ENCODE measurements around the gene ZNF469. TPM values are rescaled to one million over a fixed set of nuclear protein-coding genes. Genes with fewer than 3 reads are reported as not detected.
A peak's percentile ranks its signal among the peaks of the same experiment; 100 is the strongest.

Gene ZNF469
- total RNA-seq, 1 experiment from 2014 or later: 3.2 TPM

GRCh38 chr16:88375236-88375975 is 7.4 kb upstream of the ZNF469 start:
- ChIA-PET CTCF (interaction anchor here (0.8 to 1.1 kb wide), 2 partner anchors 31 to 62 kb away, joined by 3 read pairs; no protein-coding TSS in a partner anchor), POLR2A (no interaction called here)
- no peaks in the 10 kb centered on the region for H3K4me1 Mint-ChIP-seq
- DNase-seq (ENCODE audit: low spot score) (peak; percentile 6), ATAC-seq (no peak)
- no peaks in the 10 kb centered on the region for H3K36me3 Mint-ChIP-seq
- no peaks in the 10 kb centered on the region for H3K27me3 Mint-ChIP-seq (ENCODE audit: low read depth)
- TF ChIP-seq IRF1 (CRISPR knock-in tag; IDR thresholded peaks at IDR 0.05): no peak
- TF ChIP-seq ZNF219 (CRISPR knock-in tag; IDR thresholded peaks at IDR 0.05; ENCODE audit: borderline replicate concordance): no peak
- TF ChIP-seq ARID4B (CRISPR knock-in tag; IDR thresholded peaks at IDR 0.05; ENCODE audit: borderline replicate concordance): no peak
- no peak for TF ChIP-seq ZBTB21 (CRISPR knock-in tag; IDR thresholded peaks at IDR 0.05; ENCODE audit: borderline replicate concordance)
- no peak for TF ChIP-seq SMAD3 (CRISPR knock-in tag; IDR thresholded peaks at IDR 0.05; ENCODE audit: borderline replicate concordance)
- no peak for TF ChIP-seq PREB (CRISPR knock-in tag; IDR thresholded peaks at IDR 0.05; ENCODE audit: borderline replicate concordance)
- no peak for TF ChIP-seq ZNF317 (CRISPR knock-in tag; IDR thresholded peaks at IDR 0.05; ENCODE audit: borderline replicate concordance, low read depth)
- TF ChIP-seq ETV6 (CRISPR knock-in tag; IDR thresholded peaks at IDR 0.05): no peak
- no peak for TF ChIP-seq HMGXB4 (CRISPR knock-in tag; IDR thresholded peaks at IDR 0.05)
- no peak for TF ChIP-seq GABPB1 (CRISPR knock-in tag; IDR thresholded peaks at IDR 0.05)
- no peak for TF ChIP-seq MLX (CRISPR knock-in tag; IDR thresholded peaks at IDR 0.05)
- no peak overlapping the region for H3K27ac Mint-ChIP-seq
- no peak overlapping the region for H3K4me3 Mint-ChIP-seq
- H3K9me3 Mint-ChIP-seq: no peaks in the 10 kb centered on the region

- Mint-ChIP-seq H3K4me3 (no peak overlapping the region), H3K36me3 (no peaks in the 10 kb centered on the region), H3K9me3 (no peaks in the 10 kb centered on the region), H3K4me1 (no peaks in the 10 kb centered on the region), H3K27ac (no peak overlapping the region), H3K27me3 (ENCODE audit: low read depth) (no peaks in the 10 kb centered on the region)
- DNase-seq (ENCODE audit: low spot score): peak; percentile 10
- no peak for ATAC-seq
- POLR2A ChIA-PET: no interaction called here
- CTCF ChIA-PET: interaction anchor here (1.1 kb wide), 2 partner anchors 38 to 61 kb away, joined by 3 read pairs; no protein-coding TSS in a partner anchor
- TF ChIP-seq ATF2 (CRISPR knock-in tag; IDR thresholded peaks at IDR 0.05; ENCODE audit: borderline replicate concordance, low read depth): no peak
- TF ChIP-seq GABPB1 (CRISPR knock-in tag; IDR thresholded peaks at IDR 0.05): no peak
- TF ChIP-seq ZNF425 (CRISPR knock-in tag; conservative IDR thresholded peaks at IDR 0.05): no peak
- no peak for TF ChIP-seq ESRRA (CRISPR knock-in tag; IDR thresholded peaks at IDR 0.05; ENCODE audit: borderline replicate concordance)
- no peak for TF ChIP-seq ATF1 (CRISPR knock-in tag; IDR thresholded peaks at IDR 0.05)
- no peak for TF ChIP-seq ERG (CRISPR knock-in tag; IDR thresholded peaks at IDR 0.05)
Observed at GRCh38 chr16:88375996-88376834, 6.5 kb upstream of the ZNF469 start.

Data from WTC11 (cell line).